Liver (tissue), 3 donors: ENCODE data around the gene HOXB4.

Source experiments
- GABPA ChIP-seq, 2 donors: IDR thresholded peaks in 1 of 2; conservative IDR thresholded peaks in 1 of 2; 2 replicates each; pipeline ENCODE4 v1.6.1; 2016; ENCODE audit warnings: antibody characterized with exemption in 2 of 2, mild to moderate bottlenecking in 1 of 2, moderate library complexity in 1 of 2
- NR2F2 ChIP-seq: IDR thresholded peaks from 2 replicates; pipeline ENCODE4 v1.6.1; 2016; ENCODE audit warnings: antibody characterized with exemption
- SP1 ChIP-seq: IDR thresholded peaks from 2 replicates; pipeline ENCODE4 v1.6.1; 2018; ENCODE audit warnings: antibody characterized with exemption, mild to moderate bottlenecking
- TF ChIP-seq, protein P1 (sequence below): fragments of 150-350 bp; IDR thresholded peaks from 2 replicates; pipeline ENCODE4 v1.5.1; 2017; ENCODE audit warnings: improper control_type of control experiment, low read depth, low read length; ENCODE audit not compliant: missing input control
- TF ChIP-seq, protein P2 (sequence below): IDR thresholded peaks from 2 replicates; pipeline ENCODE4 v1.6.1; 2016; ENCODE audit warnings: antibody characterized with exemption
- donor health status: healthy.
- donor health status: healthy.

DNA sequence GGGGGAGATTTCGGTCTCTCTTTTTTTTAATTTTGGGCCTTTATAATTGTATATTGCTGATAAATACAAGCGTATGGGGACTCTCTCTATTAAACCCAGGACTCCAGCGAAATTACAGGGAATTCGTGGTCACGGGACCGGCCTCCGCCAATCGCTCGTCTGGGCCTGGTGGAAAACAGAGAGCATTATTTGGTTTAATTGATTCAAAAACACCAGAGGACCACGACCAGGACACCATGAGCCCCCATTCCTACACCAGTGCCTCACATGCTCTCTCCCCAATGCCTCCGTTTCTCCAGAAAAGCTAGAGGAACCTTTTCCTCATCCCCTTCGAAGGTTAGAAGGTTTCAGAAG, 33.2 kb downstream of the HOXB4 start, which contains the start of gene HOXB2:
- TF ChIP-seq, protein P1, sequence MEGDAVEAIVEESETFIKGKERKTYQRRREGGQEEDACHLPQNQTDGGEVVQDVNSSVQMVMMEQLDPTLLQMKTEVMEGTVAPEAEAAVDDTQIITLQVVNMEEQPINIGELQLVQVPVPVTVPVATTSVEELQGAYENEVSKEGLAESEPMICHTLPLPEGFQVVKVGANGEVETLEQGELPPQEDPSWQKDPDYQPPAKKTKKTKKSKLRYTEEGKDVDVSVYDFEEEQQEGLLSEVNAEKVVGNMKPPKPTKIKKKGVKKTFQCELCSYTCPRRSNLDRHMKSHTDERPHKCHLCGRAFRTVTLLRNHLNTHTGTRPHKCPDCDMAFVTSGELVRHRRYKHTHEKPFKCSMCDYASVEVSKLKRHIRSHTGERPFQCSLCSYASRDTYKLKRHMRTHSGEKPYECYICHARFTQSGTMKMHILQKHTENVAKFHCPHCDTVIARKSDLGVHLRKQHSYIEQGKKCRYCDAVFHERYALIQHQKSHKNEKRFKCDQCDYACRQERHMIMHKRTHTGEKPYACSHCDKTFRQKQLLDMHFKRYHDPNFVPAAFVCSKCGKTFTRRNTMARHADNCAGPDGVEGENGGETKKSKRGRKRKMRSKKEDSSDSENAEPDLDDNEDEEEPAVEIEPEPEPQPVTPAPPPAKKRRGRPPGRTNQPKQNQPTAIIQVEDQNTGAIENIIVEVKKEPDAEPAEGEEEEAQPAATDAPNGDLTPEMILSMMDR: no peak
- TF ChIP-seq GABPA (IDR thresholded peaks at IDR 0.05 in 1 of 2, conservative IDR thresholded peaks at IDR 0.05 in 1 of 2) (no peak), SP1 (no peak), NR2F2 (no peak)
- TF ChIP-seq, protein P2, sequence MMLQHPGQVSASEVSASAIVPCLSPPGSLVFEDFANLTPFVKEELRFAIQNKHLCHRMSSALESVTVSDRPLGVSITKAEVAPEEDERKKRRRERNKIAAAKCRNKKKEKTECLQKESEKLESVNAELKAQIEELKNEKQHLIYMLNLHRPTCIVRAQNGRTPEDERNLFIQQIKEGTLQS: no peak
